SKM-1 (cell line): Measurements from ENCODE around the gene RAMP2.

ENCODE experiments used
- DNase-seq: peaks from one replicate; lab custom pipeline; 2025; ENCODE audit not compliant: unreplicated experiment; lab: John Stamatoyannopoulos, UW

Gene RAMP2

DNA sequence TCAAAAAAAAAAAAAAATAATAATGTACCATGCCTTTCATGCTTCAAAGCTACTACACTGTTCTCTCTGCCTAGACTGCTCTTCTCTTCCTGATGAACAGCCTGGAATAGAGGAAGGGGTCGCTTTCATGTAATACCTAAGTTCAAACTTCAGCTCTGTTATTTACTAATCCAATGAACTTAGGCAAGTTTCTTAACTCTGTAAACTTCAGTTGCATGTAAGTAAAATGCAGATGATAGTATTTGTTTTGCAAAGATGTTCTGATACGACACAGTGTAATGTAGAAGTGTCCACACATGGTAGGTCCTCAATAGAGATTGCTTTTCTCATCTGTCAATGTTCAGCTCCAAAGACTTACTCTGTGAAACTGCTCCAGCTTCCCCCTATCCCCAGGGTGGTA is 30.9 kb downstream of the RAMP2 start:
- DNase-seq: no peak

DNA sequence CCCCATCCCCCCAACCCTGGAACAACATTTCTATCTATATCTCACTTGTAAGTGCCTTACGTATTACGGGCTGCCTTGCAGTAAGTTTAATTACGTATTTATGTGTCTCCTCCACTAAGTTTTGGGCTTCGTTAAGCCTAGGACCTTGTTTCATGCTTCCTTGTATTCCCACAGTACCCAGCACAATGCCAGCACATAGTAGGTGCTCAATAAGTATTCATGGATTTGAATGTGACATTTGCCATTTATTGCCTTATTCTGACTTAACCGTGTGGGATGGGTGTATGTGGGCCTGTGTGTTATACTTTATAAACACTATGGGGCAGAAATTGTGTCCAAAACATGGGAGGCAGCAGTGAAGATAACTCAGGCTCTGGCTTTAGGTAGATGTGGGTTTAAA is 31.5 kb downstream of the RAMP2 start:
- no peak for DNase-seq

DNA sequence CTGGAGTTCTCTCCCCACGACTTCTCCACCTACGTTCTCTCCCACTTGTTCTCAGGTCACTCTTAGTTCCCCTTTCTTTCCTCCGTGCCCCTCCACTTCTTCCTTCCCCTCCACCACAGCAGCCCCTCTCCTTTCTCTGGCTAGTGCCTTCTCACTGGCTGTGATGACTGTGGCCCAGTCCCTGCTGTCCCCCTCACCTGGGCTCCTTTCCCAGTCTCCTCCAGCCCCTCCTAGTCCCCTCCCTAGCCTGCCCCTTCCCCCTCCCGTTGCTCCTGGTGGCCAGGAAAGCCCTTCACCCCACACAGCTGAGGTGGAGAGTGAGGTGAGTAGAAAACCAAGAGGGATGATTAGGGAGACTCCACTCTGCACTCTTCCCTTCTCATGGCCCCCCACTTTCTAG is 34.0 kb downstream of the RAMP2 start:
- DNase-seq: no peak

GRCh38 chr17:42795465-42795864 is 34.4 kb downstream of the RAMP2 start:
- DNase-seq: no peak

DNA sequence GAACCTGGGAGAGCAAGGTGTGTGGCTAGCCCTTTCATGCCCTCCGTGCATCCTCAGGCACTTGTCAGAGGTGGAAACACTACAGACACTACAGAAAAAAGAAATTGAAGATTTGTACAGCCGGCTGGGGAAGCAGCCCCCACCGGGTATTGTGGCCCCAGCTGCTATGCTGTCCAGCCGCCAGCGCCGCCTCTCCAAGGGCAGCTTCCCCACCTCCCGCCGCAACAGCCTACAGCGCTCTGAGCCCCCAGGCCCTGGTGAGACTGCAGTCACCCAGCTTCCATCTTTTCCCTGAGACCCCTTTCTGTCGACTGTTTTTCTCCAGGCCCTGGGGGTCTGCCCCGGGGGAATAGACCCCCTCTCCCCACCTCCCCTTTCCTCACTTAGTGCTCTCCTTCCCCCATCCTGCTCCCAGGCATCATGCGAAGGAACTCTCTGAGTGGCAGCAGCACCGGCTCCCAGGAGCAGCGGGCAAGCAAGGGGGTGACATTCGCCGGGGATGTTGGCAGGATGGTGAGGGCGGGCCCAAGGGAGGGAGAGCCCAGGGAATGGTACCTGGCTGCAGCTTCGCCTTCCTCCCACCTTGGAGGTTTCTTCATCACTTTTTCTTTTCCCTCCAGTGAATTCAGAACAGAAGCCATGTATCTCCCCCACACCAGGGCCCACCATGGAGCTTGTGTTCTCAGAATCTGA is 35.2 kb downstream of the RAMP2 start:
- no peak for DNase-seq

GRCh38 chr17:42797067-42798007 is 36.3 kb downstream of the RAMP2 start:
- DNase-seq: no peak

DNA sequence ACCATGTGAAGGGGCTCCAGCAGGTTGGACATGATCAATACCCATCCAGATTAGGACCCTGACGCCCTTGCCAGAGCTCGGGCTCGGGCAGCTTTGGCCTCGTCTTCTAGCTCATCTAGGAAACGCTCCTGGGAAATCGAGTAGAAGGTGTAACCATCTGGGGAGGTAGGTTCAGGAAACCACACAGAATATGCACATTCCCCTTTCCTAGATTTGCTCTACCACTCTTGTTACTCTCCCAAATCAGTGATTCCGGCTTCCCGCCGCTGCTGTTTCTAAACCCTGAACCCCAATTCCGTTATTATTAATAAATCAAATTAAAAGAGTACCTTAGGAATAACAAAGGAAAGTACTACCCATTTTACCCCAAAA is 37.0 kb downstream of the RAMP2 start:
- DNase-seq: no peak

- DNase-seq: peak; percentile 53
Measured at GRCh38 chr17:42798383-42799380, 37.7 kb downstream of the RAMP2 start, which contains the start of the genes CNTD1 and COA3. Gene CNTD1, plus strand, starts transcription at chr17:42798861. Its CDS starts 207 bp downstream, at chr17:42799068. Gene COA3, minus strand, starts transcription at chr17:42798704. Its CDS starts 23 bp downstream, at chr17:42798681.

DNA sequence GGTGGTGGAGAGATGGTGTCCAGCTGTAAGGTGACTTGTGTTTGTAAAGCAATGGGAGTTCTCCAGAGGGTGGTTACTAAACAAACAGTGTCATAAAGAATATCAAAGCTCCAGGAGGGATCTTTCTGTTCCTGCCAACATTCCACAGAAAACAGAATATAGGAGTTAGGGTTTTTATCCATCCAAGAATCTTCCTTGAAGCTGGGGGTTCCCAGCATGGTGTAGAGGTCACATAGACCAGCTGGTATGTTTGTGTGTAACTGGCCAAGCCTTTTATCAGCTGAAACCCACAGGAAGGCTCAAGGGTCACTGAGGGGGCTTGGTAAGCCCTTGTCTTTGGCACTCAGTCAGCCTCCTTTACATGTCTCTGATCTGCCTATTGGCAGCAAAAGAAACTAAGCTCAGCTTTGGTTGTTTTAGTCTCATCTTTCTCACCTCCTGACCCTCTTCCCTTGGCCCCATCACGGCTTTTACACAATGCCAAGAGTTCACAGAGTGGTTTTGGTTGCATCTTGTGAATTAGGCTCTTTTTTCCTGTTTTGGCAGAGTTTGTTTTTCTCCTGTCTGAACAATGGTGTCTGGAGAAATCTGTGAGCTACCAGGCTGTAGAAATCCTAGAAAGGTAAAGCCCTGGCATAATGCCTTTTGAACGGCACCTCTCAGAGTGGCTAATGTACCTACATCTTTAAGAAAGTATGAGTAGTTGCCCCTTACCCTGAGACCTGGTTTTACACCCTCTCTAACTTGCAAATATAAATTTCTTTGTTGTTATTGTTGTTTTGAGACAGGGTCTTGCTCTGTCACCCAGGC is 42.3 kb downstream of the RAMP2 start:
- DNase-seq: no peak

GRCh38 chr17:42804918-42805367 is 43.9 kb downstream of the RAMP2 start:
- DNase-seq: no peak

GRCh38 chr17:42806249-42806648 is 45.2 kb downstream of the RAMP2 start:
- no peak for DNase-seq

DNA sequence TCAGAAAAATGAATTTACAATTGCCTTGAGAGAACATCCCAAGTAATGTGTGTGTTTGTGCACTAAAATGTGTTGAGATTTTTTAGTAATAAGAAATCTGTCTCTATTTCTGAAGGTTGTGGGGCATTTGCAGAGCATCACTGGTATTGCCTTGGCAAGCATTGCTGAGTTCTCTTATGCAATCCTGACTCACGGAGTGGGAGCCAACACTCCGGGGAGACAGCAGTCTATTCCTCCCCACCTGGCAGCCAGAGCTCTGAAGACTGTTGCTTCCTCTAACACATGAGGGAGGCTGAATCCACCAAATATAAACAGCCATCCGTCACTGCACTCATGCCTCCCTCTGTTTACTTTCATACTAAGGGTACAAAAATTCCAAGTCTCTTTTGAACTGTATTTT is 48.2 kb downstream of the RAMP2 start:
- no peak for DNase-seq
